NCI-H2029 treated with DMSO at 0.1 percent for 48 hours (cell line): ENCODE results near the gene SYT1.
A peak's percentile ranks its signal among the peaks of the same experiment; 100 is the strongest.
"Not testable (repeated sequence)": the region's sequence is repeated elsewhere in the genome, so short reads cannot be mapped to it uniquely, and the experiment has no call there.

Source experiments
- DNase-seq: peaks from one replicate; lab custom pipeline; 2025; lab: John Stamatoyannopoulos, UW

Gene SYT1

GRCh38 chr12:78968226-78968625 is 103.7 kb downstream of the SYT1 start:
- no peak for DNase-seq

- DNase-seq, result no peak
These were observed 105.5 kb downstream of the SYT1 start for GRCh38 chr12:78970041-78970440.

- DNase-seq, result no peak
These were observed 112.8 kb downstream of the SYT1 start for GRCh38 chr12:78977304-78977867.

GRCh38 chr12:78994168-78994791 is 129.7 kb downstream of the SYT1 start:
- DNase-seq, result no peak

GRCh38 chr12:79000501-79000900 is 135.9 kb downstream of the SYT1 start:
- DNase-seq, result no peak

- peak; percentile 21 for DNase-seq
These were observed 136.8 kb downstream of the SYT1 start for GRCh38 chr12:79001404-79001803.

GRCh38 chr12:79006306-79006705 is 141.7 kb downstream of the SYT1 start:
- DNase-seq, result no peak

- DNase-seq, result no peak
These were observed 144.0 kb downstream of the SYT1 start for GRCh38 chr12:79008591-79008990.

GRCh38 chr12:79012636-79013035 is 148.1 kb downstream of the SYT1 start:
- no peak for DNase-seq

GRCh38 chr12:79016181-79016580 is 151.6 kb downstream of the SYT1 start:
- peak; percentile 86 for DNase-seq

GRCh38 chr12:79019672-79020071 is 155.1 kb downstream of the SYT1 start:
- no peak for DNase-seq

GRCh38 chr12:79020106-79020505 is 155.5 kb downstream of the SYT1 start:
- DNase-seq, result no peak

- no peak for DNase-seq
These were observed 156.4 kb downstream of the SYT1 start for GRCh38 chr12:79021021-79021420.

GRCh38 chr12:79023261-79023660 is 158.7 kb downstream of the SYT1 start:
- no peak for DNase-seq

- DNase-seq, result no peak
These were observed 159.2 kb downstream of the SYT1 start for GRCh38 chr12:79023784-79024183.

GRCh38 chr12:79033788-79034187 is 169.2 kb downstream of the SYT1 start:
- DNase-seq, result no peak

- not testable (repeated sequence) for DNase-seq
These were observed 180.2 kb downstream of the SYT1 start for GRCh38 chr12:79044748-79045147.

- DNase-seq, result not testable (repeated sequence)
These were observed 180.7 kb downstream of the SYT1 start for GRCh38 chr12:79045149-79045703.

- DNase-seq, result no peak
These were observed 181.4 kb downstream of the SYT1 start for GRCh38 chr12:79046021-79046420.

GRCh38 chr12:79048962-79049361 is 184.4 kb downstream of the SYT1 start:
- DNase-seq, result no peak

GRCh38 chr12:79053394-79053793 is 188.8 kb downstream of the SYT1 start:
- no peak for DNase-seq

- DNase-seq, result no peak
These were observed 191.5 kb downstream of the SYT1 start for GRCh38 chr12:79055926-79056674.

- no peak for DNase-seq
These were observed 192.2 kb downstream of the SYT1 start for GRCh38 chr12:79056775-79057174.
